Measurements from ENCODE around the gene HOXB9. TPM values are rescaled to one million over a fixed set of nuclear protein-coding genes. Genes with fewer than 3 reads are reported as not detected.

Gene HOXB9
- total RNA-seq, 1 experiment from 2014 or later, result not detected

- Histone ChIP-seq H3K14ac (ENCODE audit: insufficient read depth, low read length) (no peak overlapping the region), H3K9ac (ENCODE audit: extremely low read depth, insufficient read length, low read length) (no peak overlapping the region), H3K18ac (ENCODE audit: insufficient read length, low read depth, low read length) (no peak overlapping the region), H2BK5ac (ENCODE audit: insufficient read length, low read length) (no peak overlapping the region), H2BK120ac (ENCODE audit: low read depth, low read length, poor library complexity, severe bottlenecking) (no peak overlapping the region), H4K8ac (replicated peaks; ENCODE audit: insufficient read length, low read depth, low read length) (no peak overlapping the region), H3K9me3 (ENCODE audit: control insufficient read depth, low read depth, low read length) (no peaks in the 10 kb centered on the region), H2BK12ac (ENCODE audit: insufficient read length, low read depth, low read length) (no peak overlapping the region), H2AFZ (ENCODE audit: low read length) (no peak overlapping the region), H3K27ac (ENCODE audit: insufficient read length, low read depth, low read length) (no peak overlapping the region), H3K23ac (ENCODE audit: insufficient read length, low read depth, low read length) (no peak overlapping the region), H4K20me1 (ENCODE audit: control insufficient read depth, insufficient read depth, insufficient read length) (no peaks in the 10 kb centered on the region), H3K27me3 (ENCODE audit: insufficient read depth, low read length) (peaks cover 98% of the 10 kb centered on the region), H3K79me2 (ENCODE audit: insufficient read depth, low read length) (no peaks in the 10 kb centered on the region), H4K91ac (ENCODE audit: insufficient read length, low read depth, low read length) (no peak overlapping the region), H2BK20ac (ENCODE audit: low read depth, low read length, poor library complexity, severe bottlenecking) (no peak overlapping the region), H3K4me2 (ENCODE audit: insufficient read depth, insufficient read length, low read length) (no peak overlapping the region), H3K23me2 (ENCODE audit: insufficient read length, low read depth, low read length, poor library complexity, severe bottlenecking) (peaks cover 5% of the 10 kb centered on the region), H3K79me1 (ENCODE audit: insufficient read depth, low read depth, low read length, poor library complexity, severe bottlenecking) (no peaks in the 10 kb centered on the region), H3K56ac (ENCODE audit: insufficient read length, low read depth, low read length) (no peak overlapping the region), H2BK15ac (ENCODE audit: low read depth, low read length) (no peak overlapping the region), H3K4me1 (ENCODE audit: insufficient read depth, low read length) (no peaks in the 10 kb centered on the region; the same call in 1 of the 2 replicates), H3T11ph (ENCODE audit: low read length) (no peak overlapping the region), H4K5ac (ENCODE audit: insufficient read length, low read depth, low read length) (no peak overlapping the region), H3K4ac (ENCODE audit: low read depth, low read length) (no peak overlapping the region), H2AK5ac (ENCODE audit: insufficient read length, low read length) (no peak overlapping the region)
- Mint-ChIP-seq H3K27ac (no peak overlapping the region), H3K36me3 (ENCODE audit: insufficient read depth in 1 of 3, low read depth in 3 of 3) (peaks cover 0 to 2% (median 0%) of the 10 kb centered on the region in 3 experiments; a peak in 1 of 7 replicates), H3K4me1 (peaks cover 7 to 23% of the 10 kb centered on the region in 2 experiments), H3K27me3 (ENCODE audit: low read depth) (peaks cover 100% of the 10 kb centered on the region), H3K9me3 (peaks cover 3 to 14% of the 10 kb centered on the region in 2 experiments; a peak in 3 of 5 replicates), H3K4me3 (no peak overlapping the region)
- no peak for DNase-seq
- TF ChIP-seq CTCF (conservative IDR thresholded peaks at IDR 0.05), result no peak
- no CpG with 5 or more reads among the region's 4 CpGs for WGBS (ENCODE audit: extremely low coverage, insufficient read length, low lambda C conversion rate)
These were observed 2.6 kb downstream of the HOXB9 start for GRCh38 chr17:48623583-48623982.

Measured in H9 (cell line).